Femur (tissue), 1 donor: ENCODE results near the gene CD40.

Experiments
- DNase-seq: peaks from one replicate; pipeline ENCODE4 v3.0.0-alpha.2; 2017

CD40 gene

DNA sequence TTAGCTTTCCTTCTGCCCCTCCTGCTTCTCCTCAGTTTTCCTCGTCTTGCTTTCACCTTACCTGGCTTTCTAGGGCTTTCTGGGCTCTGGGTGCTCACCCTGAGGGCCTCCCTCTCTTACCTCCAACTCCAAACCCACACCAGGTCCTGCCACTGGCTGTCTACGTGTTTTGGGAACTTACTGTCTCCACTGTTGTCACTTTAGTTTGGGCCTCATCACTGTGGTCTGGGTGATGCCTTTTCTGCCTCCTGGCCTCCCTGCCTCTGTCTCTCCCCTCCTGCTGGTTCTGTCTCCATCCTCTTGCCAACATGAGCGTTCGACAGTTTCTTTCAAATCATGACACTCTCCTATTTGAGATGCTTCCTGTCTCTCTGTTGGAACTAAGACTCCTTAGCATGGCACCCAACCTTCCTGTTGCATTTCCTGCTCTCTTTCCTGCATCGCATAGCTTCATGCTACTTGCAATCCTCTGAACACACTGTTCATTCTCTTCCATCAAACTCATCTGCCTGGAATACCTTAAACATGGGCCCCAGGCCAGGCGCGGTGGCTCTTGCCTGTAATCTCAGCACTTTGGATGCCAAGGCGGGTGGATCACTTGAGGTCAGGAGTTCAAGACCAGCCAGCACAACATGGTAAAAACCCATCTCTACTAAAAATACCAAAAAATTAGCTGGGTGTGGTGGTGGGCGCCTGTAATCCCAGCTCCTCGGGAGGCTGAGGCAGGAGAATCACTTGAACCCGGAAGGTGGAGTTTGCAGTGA lies 5.5 kb downstream of the CD40 start:
- no peak for DNase-seq

DNA sequence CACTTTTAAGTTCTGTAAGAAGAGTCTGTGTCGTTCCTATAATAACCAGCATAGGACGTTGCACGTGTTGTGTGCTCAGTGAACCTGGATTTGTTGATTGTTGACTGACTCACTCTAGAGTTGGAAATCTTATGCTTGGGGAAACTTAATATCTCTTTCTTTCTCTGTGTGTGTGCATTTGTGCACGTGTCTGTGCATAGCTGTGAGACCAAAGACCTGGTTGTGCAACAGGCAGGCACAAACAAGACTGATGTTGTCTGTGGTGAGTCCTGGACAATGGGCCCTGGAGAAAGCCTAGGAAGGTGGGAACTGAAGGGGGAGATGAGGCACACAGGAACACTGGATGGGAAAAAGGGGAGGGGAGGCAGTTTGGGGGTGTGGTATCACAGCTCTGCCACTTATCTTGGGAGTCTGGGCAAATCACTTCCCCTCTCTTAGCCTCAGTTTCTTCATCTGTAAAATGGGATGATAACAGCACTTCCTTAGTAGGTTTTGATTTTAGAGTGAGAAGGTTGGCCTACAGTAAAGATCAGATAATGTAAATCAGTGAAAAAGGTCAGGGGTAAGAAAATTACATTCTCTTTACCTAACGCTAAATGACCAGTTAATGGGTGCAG lies 8.4 kb downstream of the CD40 start:
- DNase-seq = no peak

DNA sequence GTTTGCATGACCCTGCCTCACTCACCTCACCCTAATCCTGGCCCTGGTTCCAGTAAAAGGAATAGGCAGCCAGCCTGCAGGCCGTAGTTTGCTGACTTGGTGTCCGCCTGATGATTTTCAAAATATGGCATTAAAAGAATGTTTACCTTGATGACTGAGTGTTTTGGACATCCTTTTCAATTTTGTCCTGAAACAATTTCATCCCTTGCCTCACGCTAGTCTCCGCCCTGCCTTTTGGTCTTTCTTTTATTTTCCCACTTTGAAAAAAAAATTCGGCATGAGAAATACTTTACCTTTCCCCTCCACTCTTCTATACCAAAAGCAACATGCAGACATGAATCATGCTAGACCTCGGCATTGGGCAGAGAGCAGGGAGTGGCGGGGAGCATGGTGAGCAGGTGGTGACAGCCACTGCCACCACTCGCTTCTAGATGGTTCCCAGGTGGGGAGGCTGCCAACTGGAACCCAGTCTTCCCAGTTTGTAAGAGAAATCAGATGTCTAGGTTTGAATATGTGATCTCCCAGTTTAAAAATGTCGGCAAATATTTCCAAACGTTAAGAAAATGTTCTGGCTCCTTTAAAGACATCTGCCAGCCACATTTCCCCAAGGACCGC lies 9.4 kb downstream of the CD40 start:
- no peak for DNase-seq

DNA sequence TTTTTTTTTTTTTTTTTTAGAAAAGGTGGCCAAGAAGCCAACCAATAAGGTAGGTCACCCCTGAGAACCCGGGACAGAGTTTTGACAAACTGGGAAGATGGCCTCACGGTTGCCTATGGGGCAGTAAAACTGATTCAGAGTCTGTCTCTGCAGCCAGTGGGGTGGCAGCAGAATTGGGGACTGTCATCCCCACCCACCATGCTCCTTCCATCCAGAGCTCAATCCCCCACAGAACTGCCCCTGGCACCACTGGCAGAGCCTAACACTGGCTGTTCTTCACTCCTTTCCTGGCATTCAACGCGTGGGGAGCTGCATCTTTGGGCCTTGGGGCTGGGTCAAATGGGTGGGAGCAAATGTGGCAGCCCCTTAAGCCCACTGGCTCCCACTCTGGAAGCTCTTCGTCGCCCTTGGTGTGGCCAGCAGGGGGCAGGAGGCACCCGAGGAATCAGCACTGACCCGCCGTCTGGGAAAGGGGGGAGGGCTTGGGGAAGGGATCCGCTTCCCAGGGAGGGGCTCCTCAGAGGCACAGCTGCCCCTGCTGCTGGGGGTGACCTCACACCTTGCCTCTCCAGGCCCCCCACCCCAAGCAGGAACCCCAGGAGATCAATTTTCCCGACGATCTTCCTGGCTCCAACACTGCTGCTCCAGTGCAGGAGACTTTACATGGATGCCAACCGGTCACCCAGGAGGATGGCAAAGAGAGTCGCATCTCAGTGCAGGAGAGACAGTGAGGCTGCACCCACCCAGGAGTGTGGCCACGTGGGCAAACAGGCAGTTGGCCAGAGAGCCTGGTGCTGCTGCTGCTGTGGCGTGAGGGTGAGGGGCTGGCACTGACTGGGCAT lies 10.4 kb downstream of the CD40 start:
- peak; percentile 34 for DNase-seq

DNA sequence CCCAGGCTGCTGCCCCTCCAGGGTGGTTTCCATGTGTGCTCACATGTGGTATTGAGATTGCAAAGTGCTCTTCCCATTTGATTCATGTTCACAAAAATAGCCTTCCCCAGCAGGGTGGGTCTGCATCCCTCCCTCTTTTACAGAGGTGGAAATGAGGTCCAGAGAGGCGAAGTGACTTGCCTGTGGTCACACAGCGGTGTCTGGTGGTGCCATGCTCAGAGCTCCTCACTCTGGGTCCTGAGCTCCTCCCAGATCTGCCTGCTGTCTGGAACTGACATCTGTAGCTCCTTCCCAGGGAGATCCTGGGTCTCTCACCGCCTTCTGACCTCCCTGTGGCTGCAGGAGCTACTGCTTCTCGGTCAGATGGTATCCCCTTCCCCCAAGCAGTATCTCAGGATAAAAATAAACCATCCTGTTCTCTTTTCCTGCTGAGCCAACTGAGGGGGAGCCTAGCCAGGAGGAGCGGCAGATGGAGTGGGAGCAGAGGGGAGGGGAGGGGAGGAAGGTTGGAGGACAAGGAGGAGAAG lies 11.9 kb downstream of the CD40 start:
- no peak for DNase-seq

DNA sequence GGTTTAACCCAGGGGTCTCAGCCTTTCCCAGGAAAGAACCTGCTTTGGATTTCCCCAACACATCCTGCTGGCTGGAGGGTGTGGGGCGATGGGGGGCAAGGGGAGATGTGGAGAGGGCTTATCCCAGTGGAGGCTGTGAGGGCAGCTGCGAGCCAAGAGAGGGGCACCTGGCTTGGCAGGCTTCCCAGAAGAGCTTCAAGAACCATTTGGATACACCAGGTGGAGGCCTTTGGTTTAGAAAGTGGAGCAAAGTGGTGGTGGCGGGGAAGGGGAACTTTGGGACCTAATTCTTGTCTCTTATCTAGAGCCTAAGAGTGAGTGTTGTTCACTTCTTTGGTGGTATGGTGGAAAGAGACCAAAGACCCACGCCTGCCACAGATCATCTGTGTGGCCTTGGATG lies 12.4 kb downstream of the CD40 start:
- DNase-seq = no peak

DNA sequence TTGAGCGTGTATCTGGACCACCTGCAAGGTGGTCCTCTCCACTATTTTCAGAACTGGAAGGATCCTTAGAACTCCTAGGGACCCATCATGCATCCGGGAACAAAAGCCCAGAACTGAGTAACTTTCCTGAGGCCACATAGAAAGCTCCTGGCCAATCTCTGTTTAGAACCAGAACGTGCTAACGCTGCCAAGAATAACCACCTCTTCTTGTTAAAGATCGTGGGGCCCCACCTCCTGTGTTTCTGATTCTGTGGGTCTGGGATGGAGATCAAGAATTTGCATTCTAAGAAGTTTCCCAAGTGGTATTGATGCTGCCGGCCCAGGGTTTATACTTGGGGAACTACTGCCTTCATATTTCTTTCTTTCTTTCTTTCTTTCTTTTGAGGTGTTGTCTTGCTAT lies 13.3 kb downstream of the CD40 start:
- no peak for DNase-seq

DNA sequence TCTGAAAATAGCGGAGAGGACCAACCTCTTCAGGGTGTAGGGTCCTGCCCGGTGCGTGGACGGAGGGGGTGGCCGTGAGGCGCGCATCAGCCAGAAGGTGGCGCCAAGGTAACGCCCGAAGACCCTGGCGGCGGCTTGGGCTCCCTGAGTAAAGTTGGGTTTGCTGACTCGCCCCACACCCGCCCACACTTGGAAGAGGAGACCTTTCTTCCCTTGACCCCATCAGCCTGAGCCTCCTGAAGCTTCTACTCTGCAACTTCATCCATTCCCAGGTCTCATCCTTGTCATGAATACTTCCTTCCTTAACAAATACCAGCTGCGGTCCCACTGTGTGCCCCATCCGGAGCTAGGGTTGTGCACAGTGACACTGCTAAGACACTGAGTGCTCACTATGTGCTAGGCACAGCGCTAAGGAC lies 14.6 kb downstream of the CD40 start:
- peak; percentile 76 for DNase-seq

DNA sequence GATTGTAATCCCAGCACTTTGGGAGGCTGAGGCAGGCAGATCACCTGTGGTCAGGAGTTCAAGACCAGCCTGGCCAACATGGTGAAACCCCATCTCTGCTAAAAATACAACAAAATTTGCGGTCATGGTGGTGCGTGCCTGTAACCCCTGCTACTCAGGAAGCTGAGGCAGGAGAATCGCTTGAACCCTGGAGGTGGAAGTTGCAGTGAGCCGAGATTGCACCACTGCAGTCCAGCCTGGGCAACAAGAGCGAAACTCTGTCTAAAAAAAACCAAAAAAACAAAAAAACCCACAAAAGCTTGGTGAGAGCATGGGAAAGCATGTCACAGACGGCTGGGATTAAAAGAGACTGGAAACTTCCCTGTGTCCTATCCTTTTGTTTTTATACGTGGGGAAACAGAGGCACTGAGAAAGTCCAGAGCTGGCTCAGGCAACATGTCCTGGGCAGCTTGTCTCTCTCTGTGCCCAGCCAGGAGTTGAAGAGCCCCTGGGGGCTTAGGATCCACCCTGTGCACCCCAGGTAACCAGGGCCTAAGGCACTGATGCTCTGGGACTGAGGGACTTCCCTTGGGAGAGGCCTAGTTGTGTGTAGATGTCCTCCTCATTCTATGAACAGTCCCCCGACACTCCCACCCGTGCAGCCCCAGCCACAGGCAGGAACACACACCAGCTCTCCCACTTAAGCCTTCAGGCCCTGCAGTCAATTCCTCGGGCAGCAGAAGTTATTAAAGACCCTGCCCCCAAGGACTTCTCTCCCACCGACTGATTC lies 16.0 kb downstream of the CD40 start:
- DNase-seq = no peak

DNA sequence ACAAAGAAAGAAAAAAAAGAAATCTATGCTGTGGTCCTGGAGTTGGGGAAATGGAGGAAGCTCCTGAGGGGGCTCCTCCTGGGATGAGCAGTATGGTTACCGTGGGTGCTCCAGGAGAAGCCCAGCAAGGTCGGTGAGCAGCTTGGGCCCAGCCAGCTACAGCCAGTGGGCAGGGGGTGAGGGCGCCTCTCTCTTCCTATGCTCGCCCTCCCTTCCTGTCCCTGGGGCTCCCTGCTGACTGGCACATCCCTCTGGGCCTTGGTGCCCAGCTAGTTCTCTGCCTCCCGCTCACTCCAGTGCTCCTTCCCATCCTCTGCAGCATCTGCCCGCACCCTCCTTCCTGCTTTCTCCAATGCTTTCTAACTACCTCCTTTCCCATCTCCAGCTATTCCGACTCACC lies 16.6 kb downstream of the CD40 start:
- DNase-seq = no peak

DNA sequence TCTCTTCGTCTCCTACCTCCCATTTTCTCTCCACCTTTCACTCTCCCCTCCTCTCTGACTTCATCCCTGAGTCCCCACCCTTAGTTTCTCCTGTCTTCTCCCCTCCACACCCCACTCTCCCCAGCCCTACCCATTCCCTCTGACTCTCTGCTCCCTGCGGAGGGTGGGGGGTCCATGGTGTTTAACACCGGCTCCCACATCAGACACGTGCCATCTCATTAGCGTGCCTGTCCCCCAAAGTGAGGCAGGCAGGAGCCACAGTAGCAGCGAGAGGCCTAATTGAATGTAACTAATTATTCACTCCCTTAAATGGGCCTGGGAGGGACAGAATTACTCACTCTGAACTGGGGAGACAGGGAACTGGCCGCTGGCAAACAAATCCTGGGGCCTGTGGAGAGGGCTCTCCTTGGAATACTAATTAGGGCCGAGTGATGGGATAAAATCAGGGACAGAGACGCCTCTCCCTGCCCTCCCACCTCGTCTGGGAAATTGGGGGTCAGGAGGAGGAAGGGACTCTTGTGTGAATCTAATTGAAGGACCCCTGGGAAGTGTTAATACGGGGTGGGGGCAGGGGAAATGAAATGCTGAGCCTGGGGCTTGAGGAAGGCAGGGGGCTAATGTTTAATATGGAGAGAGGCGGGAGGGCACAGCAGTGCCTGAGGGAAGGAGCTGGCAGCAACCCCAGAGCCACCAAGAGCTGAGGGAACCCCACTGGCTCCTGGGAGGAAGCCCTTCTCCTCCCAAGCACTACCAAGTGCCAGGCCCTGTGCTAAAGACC lies 17.9 kb downstream of the CD40 start:
- DNase-seq = no peak

DNA sequence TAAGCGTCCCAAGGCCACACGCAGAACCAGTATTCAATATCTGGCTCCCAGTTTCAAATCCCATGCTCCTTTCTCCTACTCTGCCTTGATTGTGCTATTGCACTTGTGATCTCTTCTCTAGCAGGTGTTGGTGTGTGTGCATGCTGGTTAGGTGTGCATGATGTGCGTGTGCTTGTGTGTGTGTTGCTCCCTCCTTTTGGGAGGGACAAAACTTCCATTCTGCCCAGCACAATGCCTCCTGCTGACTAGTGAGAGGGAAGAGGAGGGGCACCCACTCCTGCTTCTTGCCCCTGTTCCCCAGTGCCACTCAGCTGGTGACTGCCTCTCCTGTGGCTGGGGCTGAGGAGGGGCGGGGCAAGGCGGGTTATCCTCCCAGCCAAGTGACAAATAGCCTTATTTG lies 19.7 kb downstream of the CD40 start:
- no peak for DNase-seq

DNA sequence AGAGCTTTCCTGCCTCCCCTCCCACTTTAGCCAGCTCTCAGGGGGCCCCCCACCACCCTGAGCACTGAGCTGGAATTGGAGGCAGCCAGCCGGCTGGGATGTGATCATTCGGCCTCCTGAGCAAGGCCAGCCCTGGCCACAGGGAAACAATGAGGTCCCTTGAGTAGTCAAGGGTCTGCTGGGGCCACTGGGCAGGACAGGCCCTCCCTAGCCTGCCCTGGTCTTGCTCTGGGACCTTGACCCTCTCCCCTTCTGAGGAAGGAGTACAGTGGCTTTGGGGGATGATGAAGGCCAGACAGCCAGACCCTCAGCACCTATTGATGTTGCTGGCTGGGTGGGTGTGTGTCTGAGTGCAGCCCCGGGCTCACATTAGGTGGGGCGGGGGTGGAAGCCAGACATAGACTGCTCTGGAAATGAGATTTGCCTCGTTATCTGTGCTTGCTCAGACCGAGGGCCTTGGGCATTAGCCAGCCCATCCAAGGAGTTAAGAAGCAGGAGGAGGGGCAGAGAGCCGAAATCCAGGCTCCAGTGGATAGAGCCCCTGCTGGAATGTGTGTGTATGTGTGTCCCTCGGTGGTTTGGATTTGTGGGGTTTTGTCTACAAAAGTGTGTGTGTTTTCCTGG lies 21.3 kb downstream of the CD40 start:
- DNase-seq = no peak

DNA sequence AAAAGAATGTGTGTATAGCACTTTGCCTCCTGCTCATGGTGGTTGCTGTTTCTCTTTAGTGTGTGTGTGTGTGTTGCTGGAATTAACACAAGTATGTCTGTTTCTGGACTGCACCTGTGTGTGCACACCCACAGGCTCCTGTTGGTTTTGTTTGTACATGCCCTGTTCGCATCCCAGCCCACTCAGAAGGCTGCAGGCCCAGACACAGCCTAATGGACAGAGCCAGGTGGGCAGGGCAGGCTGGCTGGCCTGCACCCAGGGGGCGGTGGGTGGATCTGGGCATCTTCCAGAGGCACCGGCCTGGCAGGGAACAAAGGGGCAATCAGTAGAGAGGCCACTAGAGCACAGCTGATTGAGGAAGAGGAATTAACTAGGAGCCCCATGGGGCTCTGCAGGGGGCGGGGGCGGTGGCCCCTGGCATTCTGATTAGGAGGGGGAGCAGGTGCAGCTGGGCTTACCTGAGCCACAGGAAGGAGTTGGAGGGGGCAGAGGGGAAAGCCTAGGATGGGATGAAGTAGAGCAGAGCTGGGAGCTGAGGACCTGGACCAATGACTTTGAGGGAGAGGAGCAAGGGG lies 21.9 kb downstream of the CD40 start:
- peak; percentile 32 for DNase-seq

DNA sequence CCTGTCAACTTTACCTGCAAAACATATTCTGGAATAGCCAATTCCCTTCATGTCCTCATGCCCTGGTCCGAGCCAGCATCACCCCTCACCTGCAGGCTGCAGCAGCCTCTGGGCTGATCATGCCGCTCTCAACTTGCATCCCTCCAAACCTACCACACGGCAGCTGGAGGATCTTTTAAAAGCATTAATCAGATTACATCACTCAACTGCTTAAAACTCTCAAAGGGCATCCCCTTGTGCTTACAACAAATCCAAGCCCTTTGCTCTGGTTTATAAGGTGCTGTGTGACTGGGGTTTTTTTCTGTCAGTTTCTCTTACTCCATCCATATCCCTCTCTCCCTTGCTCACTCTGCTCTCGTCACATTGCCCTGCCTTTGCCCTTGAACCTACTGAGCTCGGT lies 24.0 kb downstream of the CD40 start:
- DNase-seq = no peak

DNA sequence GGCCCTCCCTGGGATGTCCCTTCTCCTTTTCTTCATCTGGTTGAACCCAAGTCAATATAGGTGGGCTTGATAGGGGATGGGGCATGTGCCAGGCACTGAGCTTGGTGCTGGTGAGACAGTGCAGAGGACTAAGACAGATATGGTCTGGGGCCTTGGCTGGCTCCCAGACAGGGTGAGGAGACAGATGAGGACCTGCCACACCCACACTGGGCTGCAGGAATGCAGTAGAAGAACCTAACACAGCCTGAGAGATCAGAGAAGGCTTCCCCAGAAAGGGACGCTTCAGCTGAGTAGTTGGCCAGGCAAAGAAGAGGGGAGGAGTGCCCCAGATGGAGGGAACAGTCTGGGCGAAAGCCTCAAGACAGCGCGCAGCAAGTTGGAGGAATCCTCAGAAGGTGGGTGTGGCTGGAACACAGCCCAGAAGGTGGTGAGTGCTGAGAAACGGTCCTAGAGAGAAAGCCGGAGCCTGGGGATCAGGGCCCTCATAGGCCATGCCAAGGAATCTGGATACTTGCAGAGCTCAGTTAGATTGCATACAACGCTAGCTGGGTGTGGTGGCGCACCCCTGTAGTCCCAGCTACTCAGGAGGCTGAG lies 26.4 kb downstream of the CD40 start:
- DNase-seq = no peak

DNA sequence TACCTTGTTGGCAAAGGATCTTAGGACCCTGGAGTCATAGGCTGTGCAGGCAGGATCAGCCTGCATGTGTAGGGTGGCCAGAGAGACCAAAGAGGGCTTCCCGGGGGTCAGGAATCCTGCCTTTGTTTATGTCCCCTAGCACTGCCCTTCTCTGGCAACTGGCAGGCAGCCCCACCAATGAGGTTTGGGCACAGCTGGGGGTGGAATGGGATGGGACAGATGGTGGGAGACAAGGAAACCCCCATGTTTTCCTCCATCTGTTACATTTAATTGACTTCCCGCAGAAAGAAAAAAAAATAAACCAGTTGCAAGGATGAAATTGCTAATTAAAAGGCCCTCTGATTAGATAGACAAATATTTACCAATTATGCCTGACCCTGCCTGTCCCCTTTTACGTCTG lies 27.6 kb downstream of the CD40 start:
- no peak for DNase-seq

DNA sequence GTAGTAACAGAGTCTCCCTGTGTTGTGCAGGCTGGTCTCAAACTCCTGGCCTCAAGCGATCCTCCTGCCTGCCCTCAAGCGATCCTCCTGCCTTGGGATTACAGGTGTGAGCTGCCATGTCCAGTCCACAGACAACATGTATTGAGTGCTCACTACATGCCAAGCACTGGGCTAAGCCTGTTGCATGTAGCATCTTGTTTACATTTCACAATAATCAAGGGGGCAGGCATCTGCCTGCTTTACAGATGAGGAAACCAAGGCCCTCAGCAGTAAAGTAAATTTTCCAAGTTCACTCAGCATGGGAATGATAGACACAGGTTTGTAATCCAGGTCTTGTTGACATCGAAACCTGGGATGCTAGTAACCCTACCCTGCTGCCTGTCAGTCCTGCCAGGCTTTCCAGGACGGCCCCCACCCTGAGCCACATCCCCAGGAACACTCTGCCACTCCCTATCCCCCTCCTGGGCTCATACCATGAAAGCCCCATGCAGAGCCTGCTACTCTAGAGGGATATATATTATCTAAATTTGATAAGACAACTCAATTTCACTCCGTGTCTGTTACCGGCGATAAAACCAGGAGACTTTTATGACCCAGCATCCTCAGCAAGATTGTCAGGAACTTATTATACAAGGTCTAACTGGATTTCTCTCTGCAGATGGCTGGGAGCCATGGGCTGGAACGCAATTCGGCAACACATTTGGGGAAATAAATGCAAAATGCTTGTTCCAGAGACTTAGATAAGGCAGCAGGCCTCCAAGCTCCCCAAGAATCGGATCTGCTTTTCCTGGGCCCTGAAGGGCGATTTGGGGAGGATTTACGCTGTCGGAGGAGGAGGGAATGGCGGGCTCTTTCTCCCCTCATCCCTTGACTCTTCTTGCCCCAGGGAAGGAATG lies 30.4 kb downstream of the CD40 start:
- no peak for DNase-seq

DNA sequence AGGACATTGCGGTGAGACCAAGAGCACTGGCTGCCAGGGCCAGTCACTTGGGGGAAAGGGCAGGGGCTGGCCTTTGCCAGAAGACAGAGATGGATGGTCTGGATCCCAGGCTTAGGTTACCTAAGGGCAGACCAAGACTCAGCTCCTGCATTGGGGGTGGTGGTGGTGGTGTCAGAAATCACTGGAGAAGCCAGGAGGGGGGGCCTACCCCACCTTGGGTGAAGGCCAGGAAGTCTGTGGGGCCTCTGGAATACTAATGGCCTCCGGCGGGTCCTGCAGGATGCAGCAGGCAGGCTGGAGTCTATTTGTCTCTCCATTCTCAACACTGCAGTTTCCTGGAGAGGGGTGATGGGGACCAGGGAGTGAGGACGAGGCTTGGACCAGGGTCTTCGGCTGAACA lies 32.8 kb downstream of the CD40 start:
- no peak for DNase-seq
